Right lobe of liver (tissue), 4 donors: Measurements from ENCODE around the gene ATP4A.

Source experiments
- POLR2A ChIP-seq: fragments of 450-650 bp; IDR thresholded peaks from one replicate; pipeline ENCODE4 v1.6.1; 2017; ENCODE audit warnings: antibody characterized with exemption, mild to moderate bottlenecking
- TF ChIP-seq, protein P1 (sequence below), 4 donors: fragments of 200-600 bp in 3 of 4; fragments of 450-650 bp in 1 of 4; IDR thresholded peaks; one replicate each; pipeline versions ENCODE4 v1.5.1 to v1.8.0; 2016 to 2022; ENCODE audit warnings: antibody characterized with exemption in 4 of 4, mild to moderate bottlenecking in 2 of 4
- donor health status: DM: no; HTN: no; CAD: no.
- donor health status: DM: no; HTN: no; CAD: no.
- donor health status: DM: no; HTN: yes; CAD: no.

DNA sequence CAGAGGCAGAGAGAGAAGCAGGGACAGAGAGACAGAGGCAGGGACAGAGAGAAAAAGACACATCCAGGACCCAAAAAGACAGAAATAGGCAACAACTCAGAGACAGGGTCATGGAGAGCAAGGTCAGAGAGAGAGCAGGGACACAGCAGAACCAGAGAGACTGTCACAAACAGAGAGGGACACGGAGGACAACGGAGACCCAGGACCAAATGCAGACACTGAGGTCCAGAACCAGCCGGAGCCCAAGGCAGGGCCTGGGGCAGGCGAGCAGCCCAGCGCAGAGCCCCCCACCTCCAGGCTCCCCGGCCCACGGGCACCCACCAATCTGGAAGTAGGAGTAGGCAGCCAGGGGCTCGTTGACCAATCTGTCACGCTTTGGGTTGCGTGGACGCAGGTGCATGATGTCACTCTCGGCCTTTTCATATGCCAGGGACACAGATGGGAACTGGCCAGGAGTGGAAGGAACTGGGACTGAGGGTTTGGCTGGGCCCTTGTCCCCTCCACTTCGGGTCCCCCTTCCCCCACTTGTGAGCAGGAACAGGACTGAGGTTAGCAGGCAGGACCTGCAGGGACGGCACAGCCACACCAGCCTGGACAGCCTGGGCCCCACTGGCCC, 10.0 kb downstream of the ATP4A start:
- TF ChIP-seq, protein P1, sequence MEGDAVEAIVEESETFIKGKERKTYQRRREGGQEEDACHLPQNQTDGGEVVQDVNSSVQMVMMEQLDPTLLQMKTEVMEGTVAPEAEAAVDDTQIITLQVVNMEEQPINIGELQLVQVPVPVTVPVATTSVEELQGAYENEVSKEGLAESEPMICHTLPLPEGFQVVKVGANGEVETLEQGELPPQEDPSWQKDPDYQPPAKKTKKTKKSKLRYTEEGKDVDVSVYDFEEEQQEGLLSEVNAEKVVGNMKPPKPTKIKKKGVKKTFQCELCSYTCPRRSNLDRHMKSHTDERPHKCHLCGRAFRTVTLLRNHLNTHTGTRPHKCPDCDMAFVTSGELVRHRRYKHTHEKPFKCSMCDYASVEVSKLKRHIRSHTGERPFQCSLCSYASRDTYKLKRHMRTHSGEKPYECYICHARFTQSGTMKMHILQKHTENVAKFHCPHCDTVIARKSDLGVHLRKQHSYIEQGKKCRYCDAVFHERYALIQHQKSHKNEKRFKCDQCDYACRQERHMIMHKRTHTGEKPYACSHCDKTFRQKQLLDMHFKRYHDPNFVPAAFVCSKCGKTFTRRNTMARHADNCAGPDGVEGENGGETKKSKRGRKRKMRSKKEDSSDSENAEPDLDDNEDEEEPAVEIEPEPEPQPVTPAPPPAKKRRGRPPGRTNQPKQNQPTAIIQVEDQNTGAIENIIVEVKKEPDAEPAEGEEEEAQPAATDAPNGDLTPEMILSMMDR (IDR thresholded peaks at IDR 0.05) = no peak
- no peak for TF ChIP-seq POLR2A
